WTC11 (cell line): ENCODE data around the gene DUSP21.
"Not testable (repeated sequence)": the region's sequence is repeated elsewhere in the genome, so short reads cannot be mapped to it uniquely, and the experiment has no call there.

Source experiments
- CTCF ChIP-seq: fragments of 200-600 bp; IDR thresholded peaks from 2 replicates; pipeline ENCODE4 v1.8.0; 2022; ENCODE audit warnings: antibody characterized with exemption
- E2F4 ChIP-seq: sonication (generic); formaldehyde crosslinking; IDR thresholded peaks from 2 replicates; pipeline ENCODE4 v1.8.1; 2022; ENCODE audit warnings: low read depth, mild to moderate bottlenecking, moderate library complexity, missing genetic modification reagents, borderline replicate concordance
- ESRRA ChIP-seq: sonication (generic); formaldehyde crosslinking; IDR thresholded peaks from 2 replicates; pipeline ENCODE4 v1.8.1; 2022; ENCODE audit warnings: mild to moderate bottlenecking, missing genetic modification reagents, borderline replicate concordance
- IRF2 ChIP-seq: sonication (generic); formaldehyde crosslinking; IDR thresholded peaks from 2 replicates; pipeline ENCODE4 v1.8.0; 2022; ENCODE audit warnings: low read depth, missing genetic modification reagents, borderline replicate concordance
- NR3C1 ChIP-seq: sonication (generic); formaldehyde crosslinking; conservative IDR thresholded peaks from 2 replicates; pipeline ENCODE4 v1.8.1; 2023; ENCODE audit warnings: low read depth, mild to moderate bottlenecking, missing genetic modification reagents
- PREB ChIP-seq: sonication (generic); formaldehyde crosslinking; IDR thresholded peaks from 2 replicates; pipeline ENCODE4 v1.8.1; 2022; ENCODE audit warnings: mild to moderate bottlenecking, missing genetic modification reagents, moderate library complexity, borderline replicate concordance
- USF1 ChIP-seq: sonication (generic); formaldehyde crosslinking; IDR thresholded peaks from 2 replicates; pipeline ENCODE4 v1.8.0; 2022; ENCODE audit warnings: mild to moderate bottlenecking, missing genetic modification reagents

GRCh38 chrX:44850891-44851290, 7.1 kb downstream of the DUSP21 start:
- TF ChIP-seq CTCF; NR3C1 (CRISPR knock-in tag); E2F4 (CRISPR knock-in tag); USF1 (CRISPR knock-in tag); ESRRA (CRISPR knock-in tag); IRF2; PREB: not testable (repeated sequence)
